GM18508 (cell line): ENCODE measurements around the gene MTFR2.
"Not testable (repeated sequence)": the region's sequence is repeated elsewhere in the genome, so short reads cannot be mapped to it uniquely, and the experiment has no call there.

Experiments used
- ATAC-seq: cut with Tn5 transposase; IDR thresholded peaks from one replicate; pipeline ENCODE4 v1.9.1; 2021; ENCODE audit warnings: moderate number of reproducible peaks; ENCODE audit not compliant: insufficient read depth, unreplicated experiment

Gene MTFR2

GRCh38 chr6:136236466-136237293, 13.4 kb downstream of the MTFR2 start:
- no peak for ATAC-seq

DNA sequence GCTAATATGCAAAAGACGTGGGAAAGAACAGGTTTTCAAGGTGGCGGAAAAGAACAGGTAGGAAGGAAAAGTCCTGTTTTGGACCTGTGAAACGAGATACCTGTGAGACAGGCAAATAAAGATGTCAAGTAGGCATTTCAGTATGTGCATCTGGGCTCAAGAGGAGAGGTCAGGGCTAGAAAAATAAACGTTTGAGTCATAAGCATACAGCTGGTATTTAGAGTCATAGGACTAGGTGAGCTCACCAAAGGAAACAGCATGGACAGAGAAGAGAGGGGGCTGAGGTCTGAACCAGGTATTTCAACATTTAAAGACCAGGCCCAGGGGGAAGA, 14.9 kb downstream of the MTFR2 start:
- no peak for ATAC-seq

DNA sequence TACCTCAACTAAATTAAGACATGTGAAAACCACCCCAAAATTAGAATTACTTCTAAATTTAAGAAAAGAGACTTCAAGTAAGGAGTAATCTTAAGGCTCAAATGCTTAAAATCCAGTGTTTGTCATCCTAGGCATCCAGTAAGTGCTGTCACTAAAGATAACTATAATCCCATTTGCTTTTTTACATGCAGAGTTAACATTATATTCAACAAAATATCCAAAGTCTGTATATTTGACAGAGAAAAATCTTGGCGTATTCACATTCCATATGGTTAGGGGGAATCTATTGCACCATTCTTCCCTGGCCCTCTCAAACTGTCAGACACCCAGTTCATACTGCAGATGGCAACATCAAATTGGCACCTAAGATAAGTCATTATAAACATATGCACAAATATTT, 17.4 kb downstream of the MTFR2 start:
- no peak for ATAC-seq

DNA sequence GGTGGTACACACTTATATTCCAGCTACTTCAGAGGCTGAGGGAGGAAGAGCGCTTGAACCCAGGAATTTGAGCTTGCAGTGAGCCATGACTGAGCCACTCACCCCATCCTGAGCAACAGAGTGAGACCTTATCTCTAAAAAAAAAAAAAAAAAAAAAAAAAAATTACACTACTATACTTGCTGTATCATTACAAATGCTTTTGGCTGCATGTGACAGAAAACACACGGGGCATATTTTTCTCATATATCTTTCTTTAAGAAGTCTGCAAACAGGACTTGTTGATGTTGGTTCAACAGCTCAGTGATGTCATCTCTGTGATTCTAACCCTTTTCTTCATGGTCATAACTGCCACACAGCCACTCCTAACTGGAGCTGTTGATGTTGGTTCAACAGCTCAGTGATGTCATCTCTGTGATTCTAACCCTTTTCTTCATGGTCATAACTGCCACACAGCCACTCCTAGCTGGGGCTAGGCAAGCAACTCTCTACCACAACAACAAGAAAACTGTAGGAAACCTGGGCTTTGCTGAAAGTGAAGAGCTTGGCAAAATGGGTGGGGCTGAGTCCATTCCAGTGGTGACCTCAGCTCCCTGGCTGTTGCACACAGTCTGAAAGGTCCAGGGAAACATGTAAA, 19.8 kb downstream of the MTFR2 start:
- no peak for ATAC-seq

GRCh38 chr6:136228814-136229213, 21.3 kb downstream of the MTFR2 start:
- ATAC-seq = no peak

GRCh38 chr6:136226674-136227377, 23.3 kb downstream of the MTFR2 start:
- ATAC-seq = no peak

DNA sequence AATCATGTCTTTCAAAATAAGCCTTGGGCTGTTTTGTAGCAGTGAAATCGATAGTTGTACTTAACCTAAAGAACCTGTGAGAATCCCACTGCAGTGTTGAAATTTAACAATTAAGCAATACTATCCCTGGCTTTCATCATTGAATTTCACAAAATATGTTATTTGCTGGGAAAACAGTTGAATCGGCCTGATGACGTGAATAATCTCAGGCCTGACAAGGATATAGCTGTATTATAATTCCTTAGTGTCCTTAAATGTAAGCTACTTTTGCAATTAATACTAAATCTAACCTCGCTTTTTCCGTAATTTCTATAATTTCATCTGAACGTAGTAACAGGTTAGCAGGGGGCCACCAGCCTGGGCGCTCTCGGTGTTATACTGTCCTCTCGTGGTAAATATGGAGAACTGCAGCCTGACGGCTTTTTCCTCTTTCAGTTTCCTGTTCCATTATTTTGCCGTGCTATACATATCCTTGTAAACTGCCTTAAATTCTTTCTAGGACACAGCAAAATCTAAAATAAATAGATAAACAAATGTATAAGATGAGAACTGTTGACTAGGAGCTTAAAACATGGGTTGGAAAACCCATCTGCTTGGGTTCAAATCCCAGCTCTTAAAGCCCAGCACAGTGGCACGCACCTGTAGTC, 24.0 kb downstream of the MTFR2 start:
- peak; percentile 64 for ATAC-seq

DNA sequence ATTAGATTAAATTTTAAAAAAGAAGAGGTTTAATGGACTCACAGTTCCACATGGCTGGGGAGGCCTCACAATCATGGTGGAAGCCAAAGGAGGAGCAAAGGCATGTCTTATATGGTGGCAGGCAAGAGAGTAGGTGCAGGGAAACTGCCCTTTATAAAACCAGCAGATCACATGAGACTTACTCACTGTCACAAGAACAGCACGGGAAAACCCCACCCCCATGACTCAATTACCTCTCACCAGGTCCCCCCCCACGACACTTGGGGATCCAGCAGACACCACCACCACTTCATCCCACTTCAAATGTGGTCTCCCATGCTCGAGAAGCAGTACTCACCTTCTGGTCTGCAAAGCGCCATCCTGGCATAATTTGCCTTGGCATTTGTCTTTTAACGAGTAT, 24.6 kb downstream of the MTFR2 start:
- ATAC-seq = no peak

DNA sequence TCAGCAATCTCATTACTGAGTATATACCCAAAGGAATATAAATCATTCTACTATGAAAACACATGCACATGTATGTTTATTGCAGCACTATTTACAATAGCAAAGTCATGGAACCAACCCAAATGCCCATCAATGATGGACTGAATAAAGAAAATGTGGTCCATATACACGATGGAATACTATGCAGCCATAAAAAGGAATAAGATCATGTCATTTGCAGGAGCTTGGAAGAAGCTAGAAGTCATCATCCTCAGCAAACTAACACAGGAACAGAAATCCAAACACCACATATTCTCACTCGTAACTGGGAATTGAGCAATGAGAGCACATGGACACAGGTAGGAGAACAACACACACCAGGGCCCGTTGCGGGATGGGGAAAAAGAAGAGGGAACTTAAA, 25.1 kb downstream of the MTFR2 start:
- not testable (repeated sequence) for ATAC-seq

DNA sequence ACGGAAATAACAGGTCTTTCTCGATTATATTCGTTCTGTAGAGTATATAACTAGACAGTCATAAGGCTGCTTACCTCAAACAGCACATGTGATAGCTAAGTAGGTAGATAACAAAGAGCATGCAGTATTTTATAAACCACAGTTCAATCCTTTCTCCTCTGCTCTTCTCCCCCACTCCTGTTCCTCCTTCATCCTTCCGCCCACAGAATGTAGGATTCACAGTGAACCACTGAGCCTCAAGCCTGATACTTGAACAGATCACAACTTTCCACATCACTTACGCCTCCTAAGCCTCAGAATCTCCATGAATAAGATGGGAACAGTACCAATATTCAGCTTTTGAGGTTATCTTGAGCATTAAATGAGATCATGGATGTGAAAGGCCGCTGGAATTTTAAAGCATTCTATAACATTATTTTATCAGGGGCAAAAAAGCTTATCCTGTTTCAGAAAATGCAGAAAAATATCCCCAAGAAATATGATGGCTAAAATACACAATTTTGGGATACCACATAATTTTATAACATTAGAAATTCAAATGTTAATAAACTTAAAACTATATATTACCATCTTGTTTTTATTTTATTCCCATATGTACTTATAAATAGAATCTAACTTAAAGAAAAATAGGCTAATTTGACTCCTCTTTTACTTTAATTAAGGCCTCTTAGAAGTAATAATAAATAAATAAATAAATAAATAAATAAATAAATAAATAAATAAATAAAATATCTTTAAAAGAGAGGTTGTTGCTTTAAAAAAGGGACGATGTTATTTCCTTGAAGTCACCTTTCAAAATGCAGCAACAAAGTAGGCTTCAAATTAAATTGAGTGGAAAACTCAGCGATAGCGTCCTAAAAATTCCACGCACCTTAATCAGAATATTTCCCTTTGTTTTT, 33.4 kb downstream of the MTFR2 start:
- no peak for ATAC-seq

GRCh38 chr6:136213853-136214252, 36.3 kb downstream of the MTFR2 start:
- no peak for ATAC-seq

- ATAC-seq = no peak
Measured at GRCh38 chr6:136213012-136213539, 37.0 kb downstream of the MTFR2 start.

DNA sequence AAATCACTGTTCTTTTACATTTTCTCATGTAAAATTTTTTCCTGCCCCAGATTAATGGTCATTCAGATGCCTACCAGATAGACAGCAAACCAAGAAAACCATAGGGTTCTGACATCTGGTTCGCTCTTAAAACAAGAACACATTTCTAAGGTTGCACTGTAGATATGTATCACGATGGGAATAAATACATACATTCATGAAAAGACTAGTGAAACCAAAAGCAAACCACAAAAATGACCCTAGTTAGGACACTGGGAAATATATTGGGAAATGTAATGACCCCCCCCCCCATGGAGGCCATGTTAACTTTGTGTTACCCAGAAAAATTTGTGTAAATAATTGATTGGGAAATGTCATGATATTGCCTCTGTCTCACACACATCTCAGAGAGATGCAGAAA, 37.5 kb downstream of the MTFR2 start:
- no peak for ATAC-seq

DNA sequence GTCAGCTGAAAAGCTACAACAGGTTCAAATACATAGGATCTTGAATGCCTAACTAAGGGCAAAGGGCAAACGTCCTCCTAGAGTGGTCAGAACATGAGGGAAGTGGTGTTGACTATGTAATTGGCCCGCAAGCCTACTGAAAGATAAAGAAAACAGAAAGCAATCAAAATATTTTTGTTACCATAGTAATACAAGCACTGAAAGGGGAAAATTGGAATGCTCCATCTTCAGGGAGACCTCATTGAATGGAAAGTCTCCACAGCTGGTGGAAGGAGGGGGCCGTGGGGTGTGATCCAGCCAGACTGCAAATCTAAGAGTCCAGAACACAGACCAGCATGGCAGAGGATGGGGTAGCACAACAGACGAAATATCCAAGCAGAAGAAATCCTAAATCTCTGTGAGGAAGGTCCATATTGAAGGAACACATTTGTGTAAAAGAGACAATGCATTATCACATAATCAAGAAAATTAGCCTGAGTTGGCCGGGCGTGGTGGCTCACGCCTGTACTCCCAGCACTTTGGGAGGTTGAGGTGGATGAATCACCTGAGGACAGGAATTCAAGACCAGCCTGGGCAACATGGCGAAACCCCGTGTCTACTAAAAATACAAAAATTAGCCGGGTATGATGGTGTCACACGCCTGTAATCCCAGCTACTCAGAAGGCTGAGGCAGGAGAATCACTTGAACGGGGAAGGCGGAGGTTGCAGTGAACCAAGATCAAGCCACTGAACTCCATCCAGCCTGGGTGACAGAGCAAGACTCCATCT, 39.5 kb downstream of the MTFR2 start:
- ATAC-seq = no peak

- no peak for ATAC-seq
Measured at GRCh38 chr6:136209496-136209895, 40.6 kb downstream of the MTFR2 start.

- no peak for ATAC-seq
Measured at GRCh38 chr6:136208783-136209182, 41.3 kb downstream of the MTFR2 start.

DNA sequence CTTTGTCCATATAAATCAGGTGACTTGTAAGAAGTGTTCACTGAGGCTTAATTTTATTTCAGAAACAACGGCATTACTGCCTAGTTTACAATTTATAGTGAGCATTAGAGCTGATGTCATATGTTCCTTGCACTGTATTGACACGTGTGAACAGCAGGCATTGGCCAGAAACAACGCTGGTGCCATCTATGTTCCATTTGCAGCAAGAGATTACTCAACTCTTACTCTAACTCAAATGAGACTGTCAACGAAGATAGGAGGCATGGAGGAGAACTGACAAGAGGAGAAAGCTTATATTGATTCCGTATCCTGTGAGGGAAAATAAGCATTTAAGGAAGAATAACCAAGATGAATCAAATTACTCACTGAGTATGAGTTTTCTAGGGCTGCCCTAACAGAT, 48.4 kb downstream of the MTFR2 start:
- no peak for ATAC-seq

GRCh38 chr6:136192902-136193301, 57.2 kb downstream of the MTFR2 start:
- no peak for ATAC-seq
